ENCODE data around the gene HMCN2.

DNA sequence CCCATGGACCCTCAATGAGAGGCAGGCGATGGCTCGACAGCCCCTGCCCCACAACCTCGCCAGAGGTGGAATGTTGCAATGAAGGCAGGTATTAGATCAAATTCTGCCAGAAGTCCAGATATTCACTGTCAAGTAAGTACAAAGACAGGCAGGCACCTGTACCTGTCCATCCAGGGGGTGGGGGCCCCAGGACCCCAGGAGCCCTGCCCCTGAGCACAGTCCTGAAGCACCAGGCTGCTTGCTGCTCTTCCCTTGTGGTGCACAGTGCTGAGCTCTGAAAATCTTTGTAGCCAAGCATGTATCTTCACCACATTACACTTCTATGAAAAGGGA lies 26.2 kb upstream of the HMCN2 start:
- TF ChIP-seq, protein P1, sequence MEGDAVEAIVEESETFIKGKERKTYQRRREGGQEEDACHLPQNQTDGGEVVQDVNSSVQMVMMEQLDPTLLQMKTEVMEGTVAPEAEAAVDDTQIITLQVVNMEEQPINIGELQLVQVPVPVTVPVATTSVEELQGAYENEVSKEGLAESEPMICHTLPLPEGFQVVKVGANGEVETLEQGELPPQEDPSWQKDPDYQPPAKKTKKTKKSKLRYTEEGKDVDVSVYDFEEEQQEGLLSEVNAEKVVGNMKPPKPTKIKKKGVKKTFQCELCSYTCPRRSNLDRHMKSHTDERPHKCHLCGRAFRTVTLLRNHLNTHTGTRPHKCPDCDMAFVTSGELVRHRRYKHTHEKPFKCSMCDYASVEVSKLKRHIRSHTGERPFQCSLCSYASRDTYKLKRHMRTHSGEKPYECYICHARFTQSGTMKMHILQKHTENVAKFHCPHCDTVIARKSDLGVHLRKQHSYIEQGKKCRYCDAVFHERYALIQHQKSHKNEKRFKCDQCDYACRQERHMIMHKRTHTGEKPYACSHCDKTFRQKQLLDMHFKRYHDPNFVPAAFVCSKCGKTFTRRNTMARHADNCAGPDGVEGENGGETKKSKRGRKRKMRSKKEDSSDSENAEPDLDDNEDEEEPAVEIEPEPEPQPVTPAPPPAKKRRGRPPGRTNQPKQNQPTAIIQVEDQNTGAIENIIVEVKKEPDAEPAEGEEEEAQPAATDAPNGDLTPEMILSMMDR (IDR thresholded peaks at IDR 0.05; ENCODE audit: extremely low read depth in 1 of 2, insufficient read depth in 1 of 2, low read depth in 1 of 2, low read length in 2 of 2), result no peak
- TF ChIP-seq MYC (IDR thresholded peaks at IDR 0.05; ENCODE audit: low read depth, low read length) (no peak), POLR2A (IDR thresholded peaks at IDR 0.05; ENCODE audit: low read depth, low read length) (no peak), POLR2AphosphoS5 (IDR thresholded peaks at IDR 0.05; ENCODE audit: insufficient read depth, low read depth, low read length) (no peak), EZH2 (IDR thresholded peaks at IDR 0.05; ENCODE audit: borderline replicate concordance, low read depth, low read length, severe bottlenecking) (no peak), JUN (IDR thresholded peaks at IDR 0.05; ENCODE audit: borderline replicate concordance, insufficient read depth, insufficient read length, low read depth) (no peak), FOS (IDR thresholded peaks at IDR 0.05; ENCODE audit: borderline replicate concordance, insufficient read depth, low read length) (no peak)
